Fibroblast of skin of right quadriceps (primary cell): ENCODE data around the gene SLC35B4.

Source experiments
- DNase-seq: peaks from one replicate; pipeline ENCODE4 v3.0.0-alpha.2; 2013

The SLC35B4 gene, protein sequence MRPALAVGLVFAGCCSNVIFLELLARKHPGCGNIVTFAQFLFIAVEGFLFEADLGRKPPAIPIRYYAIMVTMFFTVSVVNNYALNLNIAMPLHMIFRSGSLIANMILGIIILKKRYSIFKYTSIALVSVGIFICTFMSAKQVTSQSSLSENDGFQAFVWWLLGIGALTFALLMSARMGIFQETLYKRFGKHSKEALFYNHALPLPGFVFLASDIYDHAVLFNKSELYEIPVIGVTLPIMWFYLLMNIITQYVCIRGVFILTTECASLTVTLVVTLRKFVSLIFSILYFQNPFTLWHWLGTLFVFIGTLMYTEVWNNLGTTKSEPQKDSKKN

DNA sequence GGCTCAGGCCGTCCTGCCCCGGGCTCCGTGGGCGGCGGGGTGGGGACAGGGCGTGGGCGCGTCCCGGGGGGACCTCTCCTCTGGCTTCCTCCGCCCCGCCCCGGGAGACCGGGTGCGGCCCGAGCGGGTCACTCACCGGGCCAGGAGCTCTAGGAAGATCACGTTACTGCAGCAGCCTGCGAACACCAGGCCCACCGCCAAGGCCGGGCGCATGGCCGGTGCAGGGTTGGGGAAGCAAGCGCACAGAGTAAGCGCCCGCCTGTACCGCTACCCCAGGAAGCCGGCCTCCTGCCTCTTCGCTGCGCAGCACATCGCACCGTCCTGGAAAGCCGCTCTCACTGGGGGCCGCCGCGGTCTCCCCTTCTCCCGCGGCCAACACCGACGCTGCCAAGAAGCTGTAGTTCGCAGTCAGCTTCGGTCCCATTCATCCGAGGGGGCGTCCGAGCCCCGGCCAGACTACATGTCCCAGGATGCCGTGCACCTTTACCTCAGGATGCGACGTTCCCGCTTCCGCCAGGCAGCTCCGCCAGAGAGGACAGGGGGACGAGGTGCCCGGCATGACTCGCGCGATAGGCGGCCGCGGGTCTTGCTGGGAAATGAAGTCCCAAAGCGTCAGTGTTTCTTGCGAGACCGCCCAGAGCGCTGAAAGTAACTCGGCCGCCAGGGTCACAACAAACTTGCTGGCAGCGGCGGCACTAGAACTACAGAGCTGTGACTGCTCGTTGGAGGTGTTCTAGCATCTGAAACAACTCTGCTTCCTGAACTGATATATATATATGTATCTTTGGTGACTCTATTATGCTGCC is at the start of gene SLC35B4:
TSS of gene SLC35B4 (minus strand) at position 392 of the 806 bp plus-strand sequence. CDS start at position 213, 179 bp downstream.
- DNase-seq, result peak; percentile 97

DNA sequence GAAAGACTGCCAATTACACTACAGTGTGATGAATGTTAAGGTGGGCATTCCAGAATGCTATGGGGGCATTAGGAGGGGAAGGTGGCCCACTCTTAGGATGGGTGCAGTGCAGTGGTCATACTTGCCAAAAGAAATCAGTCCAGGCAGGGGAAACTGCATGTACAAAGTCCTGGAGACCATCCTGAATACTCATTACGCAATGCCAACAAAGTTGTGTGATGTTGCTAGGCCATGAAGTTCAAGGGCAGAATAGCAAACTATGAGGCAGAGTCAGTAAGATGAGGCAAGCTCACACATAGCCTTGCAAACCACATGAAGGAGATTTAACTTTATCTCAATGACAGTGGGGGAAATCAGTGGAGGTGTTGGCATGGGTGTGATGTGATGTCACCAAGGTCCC is 49.8 kb upstream of the SLC35B4 start:
- no peak for DNase-seq

DNA sequence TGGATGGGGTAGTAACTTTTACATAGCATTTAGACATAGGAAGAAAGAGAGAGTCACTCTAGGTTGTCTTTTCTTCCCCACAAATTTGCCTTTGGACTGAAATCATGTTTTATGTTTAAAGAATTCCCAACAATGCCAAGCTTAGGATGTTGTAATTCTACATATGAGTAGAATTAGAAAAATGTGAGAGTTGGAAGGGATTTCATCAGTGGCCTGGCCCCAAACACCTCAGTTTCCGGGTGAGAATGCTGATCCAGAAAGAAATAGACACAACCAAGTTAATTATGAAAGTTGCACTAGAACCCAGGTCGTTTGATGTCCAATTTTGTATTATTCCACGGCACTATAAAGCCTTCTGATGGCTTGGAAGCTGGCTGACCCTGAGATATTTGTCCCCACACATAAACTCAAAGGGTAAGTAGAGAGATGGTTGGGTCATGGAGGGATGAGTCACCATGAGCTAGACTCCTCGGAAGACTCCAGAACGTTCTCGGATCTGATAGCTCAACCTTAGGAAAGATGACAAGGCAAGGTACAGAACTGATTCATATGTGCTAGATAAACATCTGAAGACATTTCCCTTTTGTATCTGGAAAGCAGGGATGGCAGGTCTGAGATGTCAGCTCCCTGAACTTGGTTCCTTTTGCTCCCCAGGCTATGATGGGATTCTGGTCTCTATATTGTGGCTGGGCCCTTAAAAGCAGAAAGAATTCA is 48.8 kb upstream of the SLC35B4 start:
- DNase-seq, result peak; percentile 55

DNA sequence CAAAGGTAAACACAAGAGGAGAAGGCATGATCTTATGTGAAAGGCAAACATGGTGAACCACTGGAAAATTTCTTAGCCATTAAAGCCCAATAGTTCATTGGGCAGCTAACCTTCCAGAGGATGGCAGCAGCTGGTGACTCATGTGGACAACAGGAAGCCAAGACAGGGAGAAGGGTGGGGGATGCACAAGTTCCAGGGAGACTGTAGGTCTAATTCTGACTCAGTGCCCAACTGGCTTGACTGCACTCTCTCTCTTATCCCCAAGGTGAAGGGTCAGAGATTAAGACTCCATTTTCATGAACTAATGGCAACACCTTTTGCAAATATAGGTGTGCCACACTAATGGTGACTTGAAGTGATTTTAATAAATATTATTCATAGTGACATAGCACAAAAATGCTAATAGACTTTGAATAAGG is 47.9 kb upstream of the SLC35B4 start:
- DNase-seq, result peak; percentile 33

DNA sequence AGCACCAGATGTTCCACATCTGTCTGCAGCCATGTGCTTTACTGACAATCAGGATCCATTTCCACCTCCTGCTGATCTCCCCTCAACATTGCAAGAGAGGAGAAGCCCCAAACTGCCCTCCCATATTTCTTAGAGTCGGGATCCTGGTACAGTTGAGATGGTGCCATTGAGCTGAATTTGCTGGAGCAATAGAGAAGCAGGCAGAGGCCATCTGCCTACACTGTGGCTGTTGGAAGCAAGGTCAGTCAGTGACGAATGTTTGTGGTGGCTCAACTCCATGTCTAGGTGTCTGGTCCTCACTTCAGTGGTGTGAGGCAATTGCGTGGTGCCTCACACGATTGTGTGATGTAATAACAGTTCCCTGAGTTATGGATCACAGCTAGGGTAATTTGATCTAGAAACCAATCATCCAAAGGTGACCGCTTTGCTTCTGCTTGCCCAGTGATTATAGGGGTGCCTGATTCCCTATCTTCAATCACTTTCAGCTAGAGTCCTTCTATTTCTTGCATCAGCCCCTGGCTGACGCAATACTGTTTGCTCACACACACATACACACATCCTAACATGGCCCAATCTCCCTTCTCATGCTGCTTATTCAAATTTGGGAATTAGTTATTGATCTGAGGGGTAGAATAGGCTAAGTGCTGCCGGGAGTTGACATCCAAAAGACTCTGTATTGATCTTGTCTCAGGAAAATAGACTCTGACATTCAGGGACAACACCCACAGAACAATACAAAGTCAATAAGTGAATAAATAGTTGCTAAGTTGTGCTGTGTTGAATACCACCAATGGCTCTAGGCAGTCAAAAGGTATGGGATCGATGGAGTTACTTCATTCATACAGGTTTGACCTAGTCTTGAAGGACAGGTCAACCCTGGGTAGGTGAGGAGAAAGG is 46.1 kb upstream of the SLC35B4 start:
- DNase-seq, result peak; percentile 20

DNA sequence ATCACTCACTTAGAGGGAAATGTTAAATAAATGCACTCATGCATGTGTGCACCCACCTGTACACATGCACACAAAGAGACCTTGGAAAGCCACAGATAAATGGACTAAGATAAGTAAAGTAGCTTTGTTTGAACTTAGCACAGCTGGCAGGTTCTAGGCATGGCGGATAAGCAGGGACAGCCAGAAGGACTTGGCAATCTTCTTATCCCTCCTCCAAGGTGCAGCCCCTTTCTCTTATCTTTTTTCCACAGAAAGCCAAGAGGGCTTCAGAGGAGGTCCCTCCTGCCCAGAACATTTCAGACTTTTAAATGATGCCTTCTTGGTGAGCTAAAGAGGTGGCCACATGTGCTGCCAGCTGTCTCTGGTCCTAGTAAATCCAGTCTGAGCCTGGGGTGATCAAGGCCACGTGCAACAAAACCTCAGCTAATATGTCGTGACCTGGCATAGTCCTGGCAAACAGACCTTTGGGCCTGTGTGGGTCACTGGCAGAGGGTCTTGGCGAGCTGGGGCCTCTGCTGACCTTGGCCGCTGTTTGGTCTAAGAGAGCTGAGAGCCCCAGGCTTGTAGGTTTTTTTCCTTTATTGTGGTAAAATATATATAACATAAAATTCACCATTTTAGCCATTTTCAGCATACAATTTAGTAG is 43.2 kb upstream of the SLC35B4 start:
- no peak for DNase-seq

DNA sequence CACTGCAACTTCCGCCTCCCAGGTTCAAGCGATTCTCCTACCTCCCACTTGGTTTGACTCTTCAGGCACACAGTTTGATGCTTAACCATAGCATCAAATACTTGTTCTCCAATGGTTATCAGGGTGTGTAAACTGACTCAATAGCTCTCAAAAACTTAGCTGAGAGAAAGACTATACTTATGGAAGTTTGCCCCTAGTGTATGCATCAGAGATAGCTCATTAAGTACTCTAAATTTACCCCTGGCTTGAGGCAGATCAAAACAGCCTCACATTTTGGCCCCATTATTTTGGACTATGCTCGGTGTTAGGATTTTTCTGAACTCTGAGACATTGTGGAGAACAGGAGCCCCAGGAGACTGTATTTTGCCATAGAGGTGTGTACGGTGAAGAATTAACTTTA is 40.8 kb upstream of the SLC35B4 start:
- DNase-seq, result no peak

DNA sequence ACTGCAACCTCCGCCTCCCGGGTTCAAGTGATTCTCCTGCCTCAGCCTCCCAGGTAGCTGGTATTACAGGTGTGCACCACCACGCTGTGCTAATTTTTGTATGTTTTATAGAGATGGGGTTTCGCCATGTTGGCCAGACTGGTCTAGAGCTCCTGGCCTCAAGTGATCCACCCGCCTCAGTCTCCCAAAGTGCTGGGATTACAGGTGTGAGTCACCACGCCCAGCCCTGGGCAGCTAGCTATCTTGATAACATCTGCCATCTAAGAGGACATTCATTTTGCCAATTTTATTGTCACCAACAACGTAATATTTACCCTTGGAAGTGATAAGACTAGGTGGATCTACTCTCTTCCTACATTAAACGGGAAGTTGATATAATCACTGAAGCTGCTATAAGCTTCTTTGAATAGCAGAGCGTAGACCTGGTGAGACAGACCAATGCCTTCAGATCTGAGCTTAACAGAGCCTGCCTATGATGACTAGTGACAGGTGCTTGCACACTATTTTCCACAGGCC is 39.7 kb upstream of the SLC35B4 start:
- DNase-seq, result no peak

DNA sequence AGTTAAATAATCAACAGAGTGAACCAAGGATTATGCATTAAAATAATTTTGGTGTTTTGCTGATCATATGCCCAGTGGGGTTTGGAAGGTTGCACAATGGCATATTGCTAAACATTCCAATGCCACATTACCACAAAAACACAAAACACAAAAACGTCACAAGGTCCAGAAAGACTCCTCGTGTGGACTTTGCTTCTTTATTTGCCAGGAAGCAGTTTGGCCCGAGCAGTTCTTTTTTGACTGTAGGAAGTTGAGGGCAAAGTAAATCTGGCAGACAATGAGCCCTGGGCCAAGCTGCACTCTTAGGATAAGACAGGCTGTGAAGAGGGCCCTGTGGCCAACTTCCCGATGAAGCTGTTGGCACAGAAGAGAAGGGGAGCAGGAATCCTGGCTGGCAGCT is 39.2 kb upstream of the SLC35B4 start:
- no peak for DNase-seq

DNA sequence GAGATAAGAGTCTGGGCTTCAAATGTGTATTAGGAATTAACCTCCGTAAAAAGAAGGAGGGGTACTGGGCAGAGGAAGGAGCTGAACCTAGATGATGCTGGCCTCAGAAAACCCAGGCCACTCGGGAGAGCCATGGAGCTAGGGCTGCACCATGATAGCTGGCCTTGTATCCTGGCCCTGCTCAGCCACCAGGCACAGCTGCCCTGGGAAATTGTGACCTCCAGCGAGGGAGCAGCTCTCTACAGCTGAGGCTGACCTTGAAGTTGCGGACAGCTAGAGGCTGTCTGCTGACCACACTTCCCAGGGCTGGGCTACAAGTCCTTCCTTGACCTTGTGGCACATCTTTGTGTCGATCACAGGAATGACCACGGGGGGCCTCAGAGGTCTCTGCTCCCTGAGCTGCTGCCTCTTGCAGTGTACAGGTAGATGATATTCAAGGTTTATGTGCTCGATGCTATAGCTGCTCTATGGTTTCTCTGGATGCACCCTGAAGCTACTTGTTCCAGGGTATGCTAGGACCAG is 38.3 kb upstream of the SLC35B4 start:
- DNase-seq, result no peak

DNA sequence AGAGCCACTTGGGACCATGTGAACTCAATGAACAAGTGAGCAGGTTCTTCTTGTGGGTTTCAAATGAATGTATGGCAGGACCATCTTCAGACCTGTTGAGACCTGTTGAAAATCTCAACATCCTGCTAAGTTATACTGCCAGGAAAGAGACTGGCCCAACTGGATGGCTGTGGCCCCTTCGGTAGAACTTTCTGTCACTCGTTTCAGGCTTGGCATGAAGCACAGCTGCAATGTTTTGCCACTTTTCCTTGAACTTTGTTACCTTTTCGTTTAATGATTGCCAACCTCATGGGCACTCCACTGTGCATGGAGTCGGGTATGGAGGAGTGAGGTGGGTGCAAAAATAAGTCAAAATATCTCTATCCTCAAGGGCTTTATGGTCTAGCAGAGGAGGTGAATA is 36.7 kb upstream of the SLC35B4 start:
- no peak for DNase-seq

DNA sequence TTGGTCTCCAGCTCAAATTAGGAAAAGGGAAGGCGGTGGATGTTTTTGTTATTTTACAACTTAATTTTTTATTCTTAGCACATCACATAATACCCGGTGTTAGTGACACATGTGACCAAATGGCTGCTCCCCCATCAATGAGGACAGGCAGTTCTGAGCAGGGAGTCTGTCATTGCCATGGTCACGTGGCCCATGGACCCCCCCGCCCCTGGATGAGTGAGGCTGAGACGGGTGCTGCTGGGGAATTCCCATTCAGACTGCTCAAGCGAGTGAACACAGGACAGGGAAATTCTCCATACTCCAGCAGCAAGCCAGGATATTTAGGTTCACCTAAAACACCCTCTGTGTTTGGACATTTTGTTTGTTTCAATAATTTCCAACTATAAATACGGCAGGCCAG is 34.7 kb upstream of the SLC35B4 start:
- DNase-seq, result no peak

DNA sequence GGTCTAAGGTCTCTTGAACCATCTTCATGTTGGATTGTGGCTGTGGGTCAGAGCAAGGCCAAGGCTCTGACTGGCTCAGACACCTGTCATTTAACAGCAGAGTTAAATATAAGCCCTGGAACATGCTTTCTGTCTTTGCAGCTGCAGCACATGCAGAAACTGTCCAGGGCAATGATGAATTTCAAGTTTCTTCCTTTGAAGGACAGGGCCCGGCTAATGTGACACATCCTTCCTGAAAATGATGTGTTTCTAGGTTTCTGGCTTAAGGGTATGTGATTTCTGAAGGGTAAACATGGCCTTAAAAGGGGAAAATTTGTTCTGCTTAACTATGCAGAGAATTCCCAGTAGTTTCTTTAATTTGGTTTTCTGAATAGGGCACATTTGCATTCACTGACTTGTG is 34.0 kb upstream of the SLC35B4 start:
- no peak for DNase-seq

DNA sequence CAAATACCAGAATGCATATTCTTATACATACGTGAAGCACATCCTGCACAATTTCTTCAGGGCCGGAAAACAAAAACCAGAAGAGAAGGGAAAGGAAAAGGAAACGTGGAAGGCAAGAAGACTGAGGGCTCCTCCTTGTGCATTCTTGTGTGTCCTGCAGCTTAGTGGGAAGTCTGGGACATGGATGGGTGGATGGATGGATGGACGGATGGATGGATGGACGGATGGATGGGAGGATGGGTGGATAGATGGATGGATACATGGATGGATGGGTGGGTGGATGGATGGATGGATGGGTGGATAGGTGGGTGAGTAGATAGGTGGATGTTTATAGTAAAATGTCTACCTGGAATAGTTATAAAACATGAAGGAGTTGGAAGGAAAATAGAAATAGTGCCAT is 30.8 kb upstream of the SLC35B4 start:
- DNase-seq, result no peak

DNA sequence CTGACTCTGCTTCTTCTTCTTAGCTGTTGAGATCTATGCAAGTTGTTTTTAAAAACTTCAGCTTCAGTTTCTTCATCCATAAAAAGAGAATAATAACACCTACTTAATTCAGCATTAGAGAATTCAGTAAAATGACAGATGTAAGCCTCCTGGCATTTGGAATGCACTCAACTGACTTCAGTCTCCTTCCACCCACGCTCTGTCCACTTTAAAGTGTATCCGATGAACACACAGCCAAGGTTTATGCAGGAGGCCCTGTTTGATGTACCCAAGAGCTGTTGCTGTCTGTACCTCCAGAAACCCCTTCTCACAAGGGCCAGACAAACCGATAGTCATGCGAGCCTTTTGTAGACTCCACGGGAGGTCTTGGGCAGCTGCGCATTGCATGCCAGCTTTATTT is 27.1 kb upstream of the SLC35B4 start:
- DNase-seq, result no peak

DNA sequence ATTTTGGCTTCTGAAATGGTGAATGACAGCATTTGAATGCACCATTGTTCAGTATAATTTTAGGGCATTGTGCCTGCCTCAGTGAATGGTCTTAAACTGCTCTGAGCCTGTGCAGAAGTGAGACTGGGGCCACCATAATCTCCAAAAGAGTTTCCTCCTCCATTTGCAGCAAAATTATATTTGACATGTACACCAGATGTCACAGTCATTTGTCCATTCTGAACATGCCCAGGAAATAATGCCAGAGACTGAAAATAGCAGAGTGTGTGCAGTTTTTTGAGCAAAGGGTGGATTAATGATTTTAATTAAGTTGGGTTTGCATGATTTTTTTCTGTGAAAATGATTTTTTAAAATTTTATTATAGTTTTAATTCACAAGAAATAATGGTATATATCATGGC is 26.4 kb upstream of the SLC35B4 start:
- no peak for DNase-seq

DNA sequence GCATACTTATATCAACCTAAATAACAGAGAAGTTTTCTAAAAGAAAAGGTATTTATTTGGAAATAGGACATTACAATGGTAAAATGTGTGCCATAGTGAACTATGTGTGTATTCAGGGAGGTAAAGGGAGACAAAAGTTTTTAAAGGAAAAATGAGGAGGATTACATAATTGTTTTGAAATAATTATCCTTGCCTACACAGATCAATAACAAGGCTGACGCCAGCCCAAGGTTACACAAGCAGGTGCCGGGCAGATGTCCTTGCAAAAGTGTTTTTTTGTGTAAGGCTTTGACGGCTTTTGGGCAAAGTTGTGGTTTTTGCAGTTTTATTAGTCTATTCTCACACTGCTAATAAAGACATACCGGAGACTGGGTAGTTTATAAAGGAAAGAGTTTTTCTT is 22.7 kb upstream of the SLC35B4 start:
- no peak for DNase-seq

DNA sequence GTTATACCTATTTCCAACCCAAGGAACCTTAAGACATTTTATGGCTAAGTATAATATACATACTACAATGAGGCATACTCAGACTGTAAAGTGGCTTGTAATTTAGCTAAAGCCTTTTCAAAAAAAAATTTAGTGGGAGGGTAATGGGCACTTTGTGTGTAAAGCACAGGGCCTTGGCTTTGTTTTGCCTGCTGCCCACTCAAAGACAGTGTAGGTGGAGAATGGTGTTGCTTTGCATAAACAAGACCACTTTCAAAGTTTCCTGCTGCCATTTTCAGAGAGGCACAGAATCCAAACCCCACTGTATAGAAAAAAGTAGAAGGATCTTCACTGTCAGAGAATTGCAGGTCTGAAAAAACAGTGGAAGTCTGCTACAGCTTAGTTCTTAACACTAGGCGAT is 21.2 kb upstream of the SLC35B4 start:
- DNase-seq, result no peak

DNA sequence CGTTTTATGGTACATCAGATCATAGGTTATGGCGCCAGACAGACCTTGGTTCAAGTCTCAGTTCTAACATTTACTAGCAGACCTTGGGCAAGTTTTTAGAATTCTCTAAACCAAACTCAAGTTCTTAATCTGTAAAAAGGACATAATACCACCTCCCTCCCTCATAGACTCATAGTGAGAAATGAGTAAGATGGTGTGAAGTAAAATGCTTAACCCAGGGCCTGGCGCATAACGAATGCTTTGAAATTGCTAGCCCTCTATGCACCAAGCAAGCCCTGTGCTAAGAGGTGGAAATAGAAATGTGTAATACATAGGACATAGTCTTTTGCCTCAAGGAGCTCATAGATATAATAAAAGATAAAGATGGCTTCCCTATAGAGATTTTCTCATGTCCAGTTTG is 17.7 kb upstream of the SLC35B4 start:
- no peak for DNase-seq

DNA sequence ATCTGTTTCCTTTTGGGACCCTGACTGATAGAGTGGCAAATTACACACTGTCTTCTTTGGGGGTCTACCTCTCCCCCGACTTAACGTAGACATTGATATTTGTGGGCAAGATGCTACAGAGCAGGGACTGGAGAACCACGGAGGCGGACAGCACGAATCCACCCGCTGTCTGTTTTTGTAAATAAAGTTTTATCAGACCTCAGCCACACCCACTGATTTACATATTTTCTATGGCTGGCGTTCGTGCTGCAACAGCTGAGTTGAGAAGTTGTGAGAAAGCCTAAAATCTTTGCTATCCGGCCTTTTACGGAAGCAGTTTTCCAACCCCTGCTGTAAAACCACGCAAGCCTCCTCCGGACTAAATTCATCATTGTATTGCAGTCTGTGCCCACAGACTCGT is 17.2 kb upstream of the SLC35B4 start:
- DNase-seq, result no peak

DNA sequence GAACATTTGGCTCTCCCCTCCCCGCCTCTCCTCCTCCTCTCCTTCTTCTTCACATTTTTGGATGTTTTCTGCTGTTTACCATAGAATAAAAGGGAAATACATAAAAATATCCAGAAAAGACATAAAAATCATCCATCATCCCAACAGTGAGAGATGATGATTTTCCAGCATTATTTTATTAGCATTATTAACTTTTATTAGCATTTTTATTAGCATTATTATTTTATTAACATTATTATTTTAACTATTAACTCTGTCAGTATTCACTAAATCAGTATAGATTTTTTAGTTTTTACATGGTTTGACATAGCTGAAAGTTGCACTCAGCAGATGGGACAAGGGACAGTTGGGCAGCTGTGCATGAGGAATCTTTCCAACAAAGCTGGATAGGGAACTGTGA is 16.2 kb upstream of the SLC35B4 start:
- DNase-seq, result no peak

DNA sequence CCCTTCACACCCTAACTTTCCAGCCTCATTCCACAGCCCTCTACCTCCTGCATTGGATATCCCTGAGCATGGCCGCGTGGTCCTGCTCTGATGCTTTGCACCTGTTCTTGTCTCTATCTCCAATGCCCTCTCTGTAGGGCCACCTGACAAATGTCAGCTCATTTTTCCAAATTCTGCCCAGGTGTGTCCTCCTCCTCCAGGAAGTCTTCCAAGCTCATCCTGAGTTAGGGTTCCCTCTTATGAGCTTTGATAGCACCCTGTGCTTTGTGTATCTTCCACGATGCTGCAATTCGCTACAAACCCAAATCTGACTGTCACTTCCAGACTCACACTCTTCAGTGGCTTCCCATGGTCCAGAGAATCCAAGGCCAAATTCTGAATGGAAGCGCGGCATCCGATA is 14.7 kb upstream of the SLC35B4 start:
- DNase-seq, result no peak
